ENCODE data around the gene CACNA1E.

The CACNA1E gene

GRCh38 chr1:181483285-181484195, at the start of gene CACNA1E:
Gene CACNA1E, plus strand, starts transcription at chr1:181483517. Its CDS starts 228 bp downstream, at chr1:181483745.
- TF ChIP-seq ZNF8 (CRISPR knock-in tag; IDR thresholded peaks at IDR 0.05), result no peak
- no peak for TF ChIP-seq TSHZ2 (CRISPR knock-in tag; IDR thresholded peaks at IDR 0.05)
- no peak for ATAC-seq

GRCh38 chr1:181433931-181434330, 49.4 kb upstream of the CACNA1E start:
- ATAC-seq, result no peak
- no peak for TF ChIP-seq ISL1 (CRISPR knock-in tag; IDR thresholded peaks at IDR 0.05)
- no peak for TF ChIP-seq CREB5 (CRISPR knock-in tag; IDR thresholded peaks at IDR 0.05; ENCODE audit: low read depth)
- no peak for TF ChIP-seq TSHZ2 (CRISPR knock-in tag; IDR thresholded peaks at IDR 0.05)
- no peak for TF ChIP-seq SNAI2 (CRISPR knock-in tag; IDR thresholded peaks at IDR 0.05)
- no peak for TF ChIP-seq POU6F1 (CRISPR knock-in tag; IDR thresholded peaks at IDR 0.05; ENCODE audit: borderline replicate concordance, low read depth)
- no peak for TF ChIP-seq ZFP30 (CRISPR knock-in tag; IDR thresholded peaks at IDR 0.05)
- no peak for TF ChIP-seq ESRRG (CRISPR knock-in tag; IDR thresholded peaks at IDR 0.05)
- TF ChIP-seq ZC3H10 (CRISPR knock-in tag; IDR thresholded peaks at IDR 0.05), result no peak
- TF ChIP-seq TOX (CRISPR knock-in tag; IDR thresholded peaks at IDR 0.05; ENCODE audit: borderline replicate concordance), result no peak
- TF ChIP-seq PATZ1 (CRISPR knock-in tag; IDR thresholded peaks at IDR 0.05; ENCODE audit: borderline replicate concordance), result no peak
- TF ChIP-seq ZNF70 (CRISPR knock-in tag; IDR thresholded peaks at IDR 0.05), result no peak
- TF ChIP-seq ZFP3 (CRISPR knock-in tag; IDR thresholded peaks at IDR 0.05), result no peak
- no peak for TF ChIP-seq ARNTL (CRISPR knock-in tag; IDR thresholded peaks at IDR 0.05; ENCODE audit: borderline replicate concordance, low read depth)
- TF ChIP-seq OSR1 (CRISPR knock-in tag; IDR thresholded peaks at IDR 0.05), result no peak
- no peak for TF ChIP-seq PPARA (CRISPR knock-in tag; IDR thresholded peaks at IDR 0.05; ENCODE audit: borderline replicate concordance)
- no peak for TF ChIP-seq ZNF565 (CRISPR knock-in tag; conservative IDR thresholded peaks at IDR 0.05; ENCODE audit: low read depth)

GRCh38 chr1:181438013-181438412, 45.3 kb upstream of the CACNA1E start:
- no peak for ATAC-seq
- TF ChIP-seq BACH2 (CRISPR knock-in tag; IDR thresholded peaks at IDR 0.05; ENCODE audit: borderline replicate concordance), result no peak
- TF ChIP-seq ZNF8 (CRISPR knock-in tag; IDR thresholded peaks at IDR 0.05), result no peak
- TF ChIP-seq ESRRG (CRISPR knock-in tag; IDR thresholded peaks at IDR 0.05), result no peak
- no peak for TF ChIP-seq PATZ1 (CRISPR knock-in tag; IDR thresholded peaks at IDR 0.05; ENCODE audit: borderline replicate concordance)
- TF ChIP-seq ZFP30 (CRISPR knock-in tag; IDR thresholded peaks at IDR 0.05), result no peak
- TF ChIP-seq TOX (CRISPR knock-in tag; IDR thresholded peaks at IDR 0.05; ENCODE audit: borderline replicate concordance), result no peak
- no peak for TF ChIP-seq ZC3H10 (CRISPR knock-in tag; IDR thresholded peaks at IDR 0.05)
- TF ChIP-seq POU6F1 (CRISPR knock-in tag; IDR thresholded peaks at IDR 0.05; ENCODE audit: borderline replicate concordance, low read depth), result no peak
- TF ChIP-seq SNAI2 (CRISPR knock-in tag; IDR thresholded peaks at IDR 0.05), result no peak
- TF ChIP-seq ZNF565 (CRISPR knock-in tag; conservative IDR thresholded peaks at IDR 0.05; ENCODE audit: low read depth), result no peak
- TF ChIP-seq ARNTL (CRISPR knock-in tag; IDR thresholded peaks at IDR 0.05; ENCODE audit: borderline replicate concordance, low read depth), result no peak
- no peak for TF ChIP-seq CSDC2 (CRISPR knock-in tag; IDR thresholded peaks at IDR 0.05)
- no peak for TF ChIP-seq PPARA (CRISPR knock-in tag; IDR thresholded peaks at IDR 0.05; ENCODE audit: borderline replicate concordance)
- TF ChIP-seq TCF4 (CRISPR knock-in tag; IDR thresholded peaks at IDR 0.05; ENCODE audit: borderline replicate concordance), result no peak

Data from SK-N-SH treated with all-trans-retinoic acid at 6 μM for 48 hours (cell line).